Activated CD4-positive, alpha-beta T cell treated with anti-CD3 and anti-CD28 coated beads, Interleukin-2, Interleukin-4, amounts not matched to agents 100 ng/mL and 50 ng/mL, durations not matched to agents 16 hours and 8 hours (primary cell): ENCODE data around the gene ANKHD1.
A peak's percentile ranks its signal among the peaks of the same experiment; 100 is the strongest.

Experiments
- DNase-seq: peaks from one replicate; pipeline ENCODE4 v3.0.0-alpha.2; 2020; ENCODE audit warnings: low spot score

ANKHD1 gene

DNA sequence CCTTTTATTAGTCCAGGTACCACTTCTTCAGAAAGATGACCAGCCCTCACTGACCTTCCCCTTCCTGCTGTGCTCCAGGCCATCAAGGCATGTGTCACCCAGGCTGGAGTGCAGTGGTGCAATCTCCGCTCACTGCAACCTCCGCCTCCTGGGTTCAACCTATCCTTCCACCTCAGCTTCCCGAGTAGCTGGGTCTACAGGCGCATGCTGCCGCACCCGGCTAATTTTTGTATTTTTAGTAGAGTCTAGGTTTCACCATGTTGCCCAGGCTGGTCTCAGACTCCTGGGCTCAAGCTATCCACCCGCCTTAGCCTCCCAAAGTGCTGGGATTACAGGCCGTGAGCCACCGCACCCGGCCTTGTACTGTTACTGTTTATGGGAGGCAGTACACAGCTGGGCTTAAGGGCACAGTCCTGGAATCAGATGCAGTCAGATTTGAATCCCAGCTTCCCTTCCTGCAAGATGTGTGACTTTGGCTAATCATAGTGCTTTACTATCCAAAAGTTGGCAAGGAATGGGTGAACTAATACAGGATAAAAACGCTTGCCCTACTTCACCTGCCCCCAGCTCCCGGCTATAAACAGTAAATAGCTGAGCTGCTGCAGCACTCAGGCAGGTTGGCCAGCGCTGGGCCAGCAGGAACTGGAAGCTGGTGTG, 145.3 kb downstream of the ANKHD1 start:
- no peak for DNase-seq

DNA sequence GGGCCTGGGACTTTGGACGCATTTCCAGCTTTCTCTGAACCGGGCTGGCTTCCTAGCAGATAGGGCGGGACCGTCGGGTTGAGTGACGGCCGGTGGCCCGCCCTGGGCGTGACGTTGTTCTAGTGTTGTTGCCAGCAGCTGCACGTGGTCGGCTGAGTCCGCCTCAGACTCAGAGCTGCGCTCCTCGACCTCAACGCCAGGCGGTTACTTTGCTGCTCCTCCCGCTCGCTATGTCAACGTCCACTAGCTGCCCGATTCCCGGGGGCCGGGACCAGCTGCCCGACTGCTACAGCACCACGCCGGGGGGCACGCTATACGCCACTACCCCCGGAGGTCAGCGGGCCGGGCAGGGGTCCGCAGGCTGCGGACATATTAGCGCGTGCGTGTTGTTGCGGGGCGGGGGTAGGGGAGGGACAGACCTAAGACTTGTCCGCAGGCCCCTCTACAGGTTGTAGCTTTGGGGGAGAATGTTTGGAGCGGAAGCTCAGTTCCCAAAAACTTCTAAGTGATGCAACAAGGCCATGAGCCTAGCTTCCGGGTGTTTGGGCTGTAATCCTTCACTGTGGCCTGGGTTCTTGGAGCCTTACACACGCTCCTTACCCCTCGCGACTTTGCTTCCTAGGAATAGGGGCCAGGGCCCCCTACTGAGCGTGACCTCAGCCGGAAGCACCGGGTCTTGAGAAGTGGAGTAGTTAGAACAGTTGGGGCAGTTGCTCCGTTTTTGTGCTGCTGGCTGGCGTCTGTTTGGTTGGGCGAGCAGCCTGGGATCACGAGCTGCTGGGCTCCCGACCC, 146.1 kb downstream of the ANKHD1 start, which contains the start of gene EIF4EBP3:
EIF4EBP3 (plus strand) TSS at position 155 of the 792 bp plus-strand sequence; CDS start at position 231, 76 bp downstream.
- DNase-seq, result peak; percentile 84

DNA sequence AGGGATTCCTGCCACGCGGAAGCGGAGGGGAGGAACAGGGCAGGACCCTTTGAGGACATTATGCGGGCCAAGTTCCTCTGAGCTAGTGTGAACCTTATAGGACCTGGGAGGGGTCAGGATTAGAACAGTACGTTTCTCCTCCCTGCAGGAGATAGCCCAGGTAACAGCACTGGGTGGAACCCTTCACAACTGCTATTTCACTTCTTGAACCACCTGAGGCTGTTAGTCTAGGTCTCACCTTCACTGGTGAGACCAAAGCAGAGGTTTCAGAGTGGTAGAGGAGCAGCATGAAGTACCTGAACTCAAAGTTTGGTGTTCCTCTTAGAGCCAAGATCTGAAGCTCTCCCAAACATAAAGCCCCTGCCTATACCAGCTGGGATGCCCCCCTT, 146.7 kb downstream of the ANKHD1 start:
- DNase-seq, result no peak

DNA sequence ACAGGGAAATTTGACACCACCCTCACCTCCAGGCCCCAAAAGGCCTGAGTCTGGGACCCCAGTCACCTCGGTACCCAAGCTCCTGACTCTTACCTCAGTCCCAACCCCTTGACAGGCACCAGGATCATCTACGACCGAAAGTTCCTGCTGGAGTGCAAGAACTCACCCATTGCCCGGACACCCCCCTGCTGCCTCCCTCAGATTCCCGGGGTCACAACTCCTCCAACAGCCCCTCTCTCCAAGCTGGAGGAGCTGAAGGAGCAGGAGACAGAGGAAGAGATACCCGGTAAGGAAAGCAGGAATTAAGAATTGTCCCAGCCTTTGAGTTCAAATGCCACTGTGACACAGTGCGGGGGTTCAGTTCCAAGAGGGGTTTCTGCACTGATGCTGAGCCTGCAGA, 147.2 kb downstream of the ANKHD1 start:
- no peak for DNase-seq

DNA sequence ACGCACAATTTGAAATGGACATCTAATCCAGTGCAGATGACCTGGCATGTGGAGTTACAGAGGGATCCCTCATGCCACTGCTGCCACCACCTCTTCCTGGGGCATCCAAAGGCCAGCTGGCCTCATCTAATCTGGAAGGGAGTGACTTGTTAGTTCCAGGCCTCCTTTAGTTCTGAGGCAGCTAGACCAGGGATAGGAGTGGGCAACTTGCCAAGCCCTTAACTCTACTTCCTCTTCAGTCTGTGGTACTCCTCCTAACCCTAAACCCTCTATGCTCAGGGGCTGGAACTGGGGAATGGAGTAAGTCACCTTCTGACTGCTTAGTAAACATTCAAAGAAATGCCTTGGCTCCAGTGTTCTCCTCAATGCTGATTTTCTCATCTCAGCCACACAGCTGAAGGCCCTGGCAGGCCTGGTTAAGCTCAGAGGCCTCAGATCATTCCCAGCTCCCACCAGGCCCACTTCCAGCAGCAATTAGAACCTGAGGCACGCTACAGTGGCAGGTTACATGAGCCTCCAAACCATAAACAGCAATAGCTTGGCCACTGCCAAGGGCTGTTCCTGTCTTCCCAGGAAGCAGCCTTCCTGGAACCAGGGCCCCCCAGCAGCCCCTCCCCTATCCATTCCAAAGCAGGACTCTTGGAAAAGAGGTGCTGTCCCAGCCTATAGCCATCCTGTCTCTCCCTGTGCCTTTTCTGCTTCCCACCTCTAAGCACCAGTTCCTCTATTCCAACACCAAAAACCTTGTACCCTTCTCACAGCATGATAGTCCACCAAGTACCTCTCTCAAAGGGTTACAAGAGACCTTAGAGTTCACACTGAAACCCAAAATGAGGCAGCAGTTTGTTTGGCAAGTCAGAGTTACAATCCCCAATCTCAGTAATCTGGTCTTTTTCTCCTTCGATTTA, 147.9 kb downstream of the ANKHD1 start:
- DNase-seq, result no peak

DNA sequence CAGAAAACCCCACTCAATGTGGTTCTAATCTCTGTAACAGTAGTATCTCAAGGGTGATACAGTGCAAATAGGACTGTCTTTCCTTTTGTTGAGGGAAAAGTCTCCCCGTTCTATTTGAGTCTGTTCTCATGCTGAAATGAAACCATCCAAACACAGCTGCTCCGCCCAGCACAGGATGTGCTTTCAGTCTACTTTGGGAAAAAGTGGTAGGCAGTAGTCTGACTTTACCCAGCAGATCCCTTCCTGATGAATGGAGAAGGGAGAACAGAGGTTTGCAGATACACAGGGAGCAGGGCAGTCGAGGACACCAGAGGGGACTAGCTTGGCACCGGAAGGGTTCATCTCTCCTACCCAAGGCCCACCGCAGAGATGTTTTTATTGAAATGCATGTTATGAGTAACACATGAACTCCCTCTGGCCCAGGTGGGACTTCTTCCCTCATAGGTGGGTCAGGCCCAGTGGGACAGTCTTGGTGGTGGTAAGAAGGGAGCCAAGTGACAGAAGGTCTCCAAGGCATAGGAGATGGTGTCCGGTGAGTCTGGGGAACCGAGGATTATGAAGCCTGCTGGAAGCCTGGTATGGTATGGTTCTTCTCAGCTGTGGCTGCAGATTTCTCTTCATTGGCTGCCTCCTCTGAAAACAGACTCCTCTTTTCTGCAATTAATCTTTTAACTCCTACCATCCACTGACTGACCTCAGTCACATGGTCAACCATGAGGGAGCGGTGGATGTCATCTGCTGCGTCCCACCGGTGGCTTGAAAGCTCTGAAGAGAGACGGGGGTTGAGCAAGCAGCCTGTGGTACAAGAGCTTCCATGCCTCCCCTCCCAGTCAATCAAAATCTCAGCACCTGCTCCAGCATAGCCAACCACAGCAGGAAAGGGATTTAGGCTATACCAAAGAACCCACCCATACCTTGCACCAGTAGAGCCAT, 148.8 kb downstream of the ANKHD1 start:
- DNase-seq, result no peak

DNA sequence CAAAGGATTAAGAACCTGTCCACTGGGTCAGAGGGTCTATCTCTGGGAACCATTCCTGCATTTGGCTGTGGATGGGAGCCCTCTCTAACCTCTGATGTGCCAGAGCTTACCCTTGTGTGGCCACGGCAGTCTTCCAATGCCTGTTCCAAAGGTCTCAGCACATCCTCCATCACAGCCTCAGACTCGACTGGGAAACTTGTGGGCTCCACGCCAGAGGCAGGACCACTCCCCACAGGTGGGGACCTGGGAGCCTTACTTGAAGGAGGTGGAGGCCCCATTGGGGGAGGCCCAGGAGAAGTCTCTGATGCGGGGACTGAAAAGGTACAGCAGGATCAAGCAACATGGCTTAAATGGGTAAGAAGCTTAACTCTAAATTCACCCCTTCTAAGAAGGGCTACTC, 150.2 kb downstream of the ANKHD1 start:
- DNase-seq, result no peak

DNA sequence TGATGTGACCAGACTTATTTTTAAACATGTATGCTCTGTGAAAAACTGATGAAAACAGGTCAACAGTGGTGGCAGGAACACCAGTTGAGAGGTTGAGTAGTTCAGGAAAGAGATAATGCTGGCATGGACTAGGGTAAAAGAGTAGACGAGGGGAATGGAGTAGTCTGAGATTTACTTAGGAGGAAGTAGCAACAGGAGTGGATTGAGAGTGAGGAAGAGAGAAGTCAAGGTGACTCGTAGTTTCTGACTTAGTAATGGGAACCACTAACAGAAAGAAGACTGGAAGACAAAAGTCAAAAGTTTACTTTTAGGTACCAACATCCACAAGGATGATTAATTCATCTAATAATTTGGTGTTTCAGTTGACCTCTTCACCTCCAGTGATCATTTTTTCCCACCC, 152.0 kb downstream of the ANKHD1 start:
- peak; percentile 49 for DNase-seq

DNA sequence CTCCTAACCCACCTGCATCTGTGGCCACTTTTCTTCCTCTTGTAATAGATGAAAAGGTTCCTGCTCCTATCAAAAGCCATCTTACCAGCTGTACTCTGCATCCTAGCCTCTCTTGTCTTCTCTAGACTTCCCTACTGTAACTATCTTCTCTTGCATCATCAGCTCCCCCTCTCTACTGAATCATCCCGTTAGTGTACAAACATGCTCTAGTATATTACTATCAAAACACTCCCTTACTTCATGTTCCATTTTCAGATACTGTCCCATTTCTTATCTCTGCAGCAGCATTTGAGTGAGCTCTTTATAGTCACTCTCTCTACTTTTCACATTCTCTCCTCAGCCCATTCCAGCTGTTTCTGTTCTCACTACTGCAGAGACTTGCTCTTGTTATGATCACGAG, 152.8 kb downstream of the ANKHD1 start:
- no peak for DNase-seq

DNA sequence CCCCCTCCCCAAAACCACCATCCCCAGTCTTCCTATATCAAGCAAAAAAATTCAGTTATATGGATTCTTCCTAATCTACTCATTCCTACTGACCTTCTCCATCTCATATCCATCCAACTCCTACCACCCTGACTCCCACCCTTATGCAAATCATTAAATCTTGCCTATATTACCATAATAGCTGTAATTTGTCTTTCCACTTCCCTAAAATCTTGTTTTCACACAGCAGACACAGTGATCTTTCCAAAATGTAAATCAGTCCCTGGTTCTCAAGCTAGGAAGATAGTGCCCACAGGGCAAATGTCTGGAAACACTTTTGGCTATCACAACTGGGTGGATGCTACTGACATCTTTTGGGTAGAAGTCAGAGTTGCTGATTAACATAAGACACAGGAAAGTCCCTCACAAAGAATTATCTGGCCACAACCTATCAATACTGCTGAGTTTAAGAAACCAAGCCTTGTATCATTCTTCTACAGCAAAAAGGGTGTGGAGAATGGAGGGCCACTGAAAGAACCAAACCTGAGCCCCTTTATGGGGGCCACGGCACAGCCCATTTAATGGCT, 154.2 kb downstream of the ANKHD1 start:
- DNase-seq, result no peak

DNA sequence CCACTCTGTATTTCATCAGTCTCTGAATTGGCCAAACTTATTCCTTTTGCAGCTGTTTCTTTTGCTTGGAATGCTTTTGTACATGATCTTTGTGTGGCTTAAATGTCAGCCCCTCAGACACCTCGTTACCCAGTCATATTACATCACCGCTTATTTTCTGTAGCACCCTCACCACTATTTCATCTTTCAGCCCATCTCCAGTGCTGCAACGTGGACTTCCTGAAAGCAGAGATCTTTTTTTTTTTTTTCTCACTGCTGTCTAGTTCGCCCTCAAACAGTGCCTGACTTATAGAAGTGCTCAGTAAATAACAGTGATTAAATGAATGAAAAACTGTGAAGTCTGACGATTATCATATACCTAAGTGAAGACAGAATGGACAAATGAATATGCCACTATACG, 154.8 kb downstream of the ANKHD1 start:
- DNase-seq, result no peak

DNA sequence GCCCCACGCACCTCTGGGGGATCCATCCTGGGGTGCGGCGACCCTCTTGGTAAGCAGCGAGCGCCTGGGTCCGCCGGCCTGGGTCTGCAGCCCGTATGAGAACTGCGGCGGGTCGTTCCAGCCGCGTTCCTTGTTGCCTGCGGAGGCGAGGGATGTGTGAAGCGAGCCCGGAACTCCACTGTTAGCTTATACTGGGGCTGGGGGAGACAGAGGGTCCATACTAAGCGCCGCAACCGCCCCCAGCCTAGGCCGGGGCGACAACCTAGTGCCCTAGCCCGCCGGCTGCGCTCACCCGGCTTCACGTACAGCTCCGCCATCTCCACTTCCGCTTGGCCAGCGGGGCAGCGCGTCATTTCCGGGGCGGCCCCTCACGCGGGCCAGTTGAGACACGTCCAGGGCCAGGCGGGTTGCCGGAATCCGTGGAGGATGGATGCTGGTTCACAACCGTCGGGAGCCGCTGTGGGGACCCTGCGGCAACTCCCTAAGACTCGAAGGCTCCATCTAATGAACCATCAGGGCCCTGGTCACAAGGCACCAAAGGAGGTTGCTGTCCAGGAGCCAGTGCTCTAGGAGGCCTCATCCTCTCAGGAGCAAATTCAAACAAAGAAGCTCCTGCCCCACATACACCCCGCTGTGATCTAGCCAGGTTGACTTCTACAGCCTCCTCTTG, 155.6 kb downstream of the ANKHD1 start, which contains the start of gene SRA1:
SRA1 (minus strand) TSS at position 338 of the 670 bp plus-strand sequence; CDS start at position 317, 21 bp downstream.
- DNase-seq, result peak; percentile 90

DNA sequence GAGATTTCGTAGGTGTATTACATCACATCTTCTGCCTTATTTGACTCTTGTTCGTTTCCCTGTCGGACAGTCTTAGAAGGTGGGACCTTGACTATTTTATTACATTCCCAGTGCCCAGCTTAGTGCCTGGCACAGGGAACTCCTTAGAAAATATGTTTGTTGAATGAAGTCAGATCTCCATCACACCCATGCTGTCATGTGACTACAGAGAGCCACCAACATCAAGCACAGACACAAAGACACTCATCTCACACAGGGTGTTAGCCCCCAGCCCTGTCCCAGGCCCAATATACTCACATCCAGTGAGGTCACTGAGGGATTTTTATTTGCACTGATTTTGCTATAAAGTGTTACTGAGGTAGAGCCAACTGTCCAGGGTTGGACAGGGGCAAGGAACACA, 156.3 kb downstream of the ANKHD1 start:
- DNase-seq, result no peak

DNA sequence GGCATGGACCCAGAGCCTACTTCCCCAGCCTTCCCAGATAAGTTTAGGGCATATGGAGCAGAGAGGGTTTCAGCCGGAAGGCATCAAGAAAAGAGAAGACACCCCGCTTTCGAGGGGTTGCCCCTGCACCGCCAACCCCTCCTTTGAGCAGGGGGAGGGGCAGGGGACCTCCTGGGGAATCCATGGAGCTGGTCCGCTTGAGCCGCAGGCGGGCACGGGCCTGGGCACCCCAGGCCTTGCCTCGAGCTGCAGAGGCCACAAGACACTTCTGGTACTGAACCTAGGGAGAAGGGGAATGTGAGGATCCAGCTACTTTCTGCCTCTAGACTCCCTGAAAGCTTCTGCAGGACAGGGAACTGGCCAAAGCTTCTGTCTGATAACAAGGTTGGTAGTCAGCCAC, 156.9 kb downstream of the ANKHD1 start:
- no peak for DNase-seq

DNA sequence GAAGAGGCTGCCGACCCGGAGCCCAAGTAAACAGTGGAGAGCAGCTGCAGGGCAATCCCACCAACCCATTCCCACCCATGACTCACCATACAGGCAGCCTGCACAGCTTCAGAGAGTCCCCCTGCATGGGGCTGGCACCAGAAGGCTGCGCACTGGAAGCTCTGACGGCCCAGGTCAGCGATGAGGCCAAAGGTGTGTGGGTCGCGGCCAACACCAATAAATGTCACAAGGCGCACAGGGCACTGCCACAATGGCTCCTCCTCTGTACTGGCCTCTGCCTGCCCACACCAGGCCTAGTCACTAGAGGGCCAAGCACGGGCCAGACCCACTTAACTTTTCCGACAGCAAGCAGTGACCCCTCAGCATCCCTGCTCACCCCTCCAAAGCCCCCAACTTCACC, 158.6 kb downstream of the ANKHD1 start:
- no peak for DNase-seq

DNA sequence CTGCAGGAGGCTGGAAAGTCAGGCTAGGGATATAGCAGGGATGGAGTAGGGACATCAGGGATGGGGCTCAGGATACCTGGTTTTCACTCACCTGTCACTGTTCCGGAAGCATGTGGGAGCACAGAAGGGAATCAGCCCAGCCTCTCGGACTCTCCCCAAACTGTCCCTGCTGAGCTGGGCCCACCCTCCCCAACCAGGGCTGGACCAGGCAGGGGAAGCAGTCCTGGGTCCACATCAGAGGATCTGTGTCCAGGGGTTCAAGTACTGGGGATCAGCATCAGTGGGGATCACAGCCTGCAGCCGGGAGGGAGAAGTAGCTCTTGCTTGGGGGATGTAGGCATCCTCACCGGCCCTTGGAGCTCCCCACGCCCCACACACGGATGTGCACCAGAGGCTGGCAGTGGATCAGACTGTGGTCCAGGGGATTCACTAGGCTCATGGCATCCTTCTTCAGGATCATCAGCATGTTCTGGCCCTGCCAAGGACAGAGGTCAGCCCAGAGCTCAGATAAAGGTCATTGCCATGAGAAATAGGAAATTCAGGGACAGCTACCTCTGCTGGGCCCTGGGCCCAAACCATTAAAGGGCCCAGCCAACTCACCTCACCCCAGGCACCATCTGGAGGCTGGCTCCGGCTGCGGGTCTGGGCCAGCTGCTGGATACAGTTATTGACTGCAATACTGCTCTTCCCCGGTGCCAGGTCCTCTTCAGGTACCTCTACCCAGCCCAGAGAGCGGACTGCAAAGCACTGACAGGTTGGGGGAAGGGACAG, 160.3 kb downstream of the ANKHD1 start:
- DNase-seq, result no peak

DNA sequence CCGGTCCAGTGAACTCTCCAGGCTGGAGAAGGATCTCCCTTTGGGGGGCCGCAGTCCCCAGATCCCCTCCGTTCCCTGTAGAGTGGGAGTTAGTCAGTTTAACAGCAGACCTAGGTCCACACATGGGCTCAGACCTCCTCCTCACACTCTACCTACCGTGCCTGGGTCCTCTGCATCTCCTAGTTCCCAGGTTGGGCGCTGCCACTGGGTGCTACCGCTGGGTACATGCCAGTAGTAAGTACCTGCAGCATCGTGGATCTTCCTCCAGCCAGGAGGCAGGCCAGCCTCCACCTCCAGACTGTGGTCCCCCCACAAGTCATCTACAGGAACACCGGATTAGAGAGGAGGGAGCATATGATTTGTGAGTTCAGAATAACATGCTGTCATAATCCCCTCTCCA, 162.0 kb downstream of the ANKHD1 start:
- DNase-seq, result no peak

DNA sequence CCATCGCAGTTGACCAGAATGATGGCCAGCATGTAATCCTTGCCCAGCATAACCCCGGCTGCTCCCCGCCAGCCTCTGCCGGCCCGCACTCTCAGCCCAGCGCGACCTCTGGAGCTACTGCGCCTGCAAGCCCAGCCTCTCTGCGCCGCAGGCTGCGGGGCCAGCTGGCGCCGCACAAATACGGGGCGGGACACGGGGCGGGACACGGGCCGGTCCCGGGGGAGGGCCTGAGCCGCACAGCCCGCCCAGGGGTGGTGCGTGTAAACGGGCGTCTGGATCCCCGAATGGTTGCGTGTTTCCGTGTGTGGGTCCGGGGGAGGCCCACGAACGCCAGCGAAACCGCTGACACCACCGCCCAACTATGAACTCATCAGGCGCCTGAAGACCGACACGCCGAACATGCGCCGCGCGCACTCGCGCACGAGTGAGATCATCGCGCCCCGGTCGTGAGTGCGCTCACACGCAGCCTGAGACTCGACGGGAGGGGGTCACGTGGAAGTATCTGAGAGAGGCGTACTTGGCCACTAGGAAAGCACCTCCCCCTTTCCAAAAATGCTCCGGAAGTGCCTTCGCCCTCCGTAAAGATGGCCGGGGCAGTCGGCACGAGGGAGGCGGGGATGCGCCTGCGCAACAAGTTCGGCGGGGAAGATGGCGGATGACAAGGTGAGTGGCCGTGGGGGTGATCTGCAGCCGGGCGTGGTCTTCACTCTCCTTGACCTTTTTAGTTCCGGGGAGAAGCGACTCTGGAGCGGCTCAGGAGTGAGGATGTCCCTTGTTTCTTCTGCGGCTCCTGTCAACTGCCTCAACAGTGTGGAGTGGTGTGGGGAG, 162.8 kb downstream of the ANKHD1 start, which contains the start of the genes APBB3 and SLC35A4:
APBB3 (minus strand) TSS at position 403 of the 828 bp plus-strand sequence; CDS start at position 50, 353 bp downstream.
SLC35A4 (plus strand) TSS at position 633 of the 828 bp plus-strand sequence. CDS start 2,342 bp downstream, outside the sequence.
- DNase-seq, result peak; percentile 98
